ENCODE data around the gene SLC7A10.

- TF ChIP-seq CTCF (IDR thresholded peaks at IDR 0.05) (no peak), POLR2AphosphoS5 (IDR thresholded peaks at IDR 0.05) (no peak)
Observed at GRCh38 chr19:33201473-33201872, 24.2 kb downstream of the SLC7A10 start.

Data from breast epithelium (tissue), 3 donors.